ENCODE data around the gene TTC21B.

DNA sequence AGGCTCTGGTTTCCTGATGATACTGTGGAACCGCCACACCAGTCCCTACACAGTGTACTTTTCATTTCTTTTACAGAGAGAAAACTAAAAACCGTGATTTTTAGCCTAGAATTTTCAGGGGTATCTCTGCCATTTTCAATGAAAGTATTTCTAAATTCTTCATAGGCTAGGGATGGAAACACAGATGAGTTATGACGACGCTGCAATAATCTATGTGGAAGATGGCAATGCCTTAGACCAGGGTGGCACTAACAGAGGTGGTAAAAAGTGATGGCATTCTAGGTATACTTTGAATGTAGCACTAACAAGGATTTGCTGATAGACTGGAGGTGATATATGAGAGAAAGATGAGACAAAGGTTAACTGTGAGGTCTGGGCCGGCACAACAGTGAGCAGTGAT lies 56.5 kb downstream of the TTC21B start:
- TF ChIP-seq, protein P1, sequence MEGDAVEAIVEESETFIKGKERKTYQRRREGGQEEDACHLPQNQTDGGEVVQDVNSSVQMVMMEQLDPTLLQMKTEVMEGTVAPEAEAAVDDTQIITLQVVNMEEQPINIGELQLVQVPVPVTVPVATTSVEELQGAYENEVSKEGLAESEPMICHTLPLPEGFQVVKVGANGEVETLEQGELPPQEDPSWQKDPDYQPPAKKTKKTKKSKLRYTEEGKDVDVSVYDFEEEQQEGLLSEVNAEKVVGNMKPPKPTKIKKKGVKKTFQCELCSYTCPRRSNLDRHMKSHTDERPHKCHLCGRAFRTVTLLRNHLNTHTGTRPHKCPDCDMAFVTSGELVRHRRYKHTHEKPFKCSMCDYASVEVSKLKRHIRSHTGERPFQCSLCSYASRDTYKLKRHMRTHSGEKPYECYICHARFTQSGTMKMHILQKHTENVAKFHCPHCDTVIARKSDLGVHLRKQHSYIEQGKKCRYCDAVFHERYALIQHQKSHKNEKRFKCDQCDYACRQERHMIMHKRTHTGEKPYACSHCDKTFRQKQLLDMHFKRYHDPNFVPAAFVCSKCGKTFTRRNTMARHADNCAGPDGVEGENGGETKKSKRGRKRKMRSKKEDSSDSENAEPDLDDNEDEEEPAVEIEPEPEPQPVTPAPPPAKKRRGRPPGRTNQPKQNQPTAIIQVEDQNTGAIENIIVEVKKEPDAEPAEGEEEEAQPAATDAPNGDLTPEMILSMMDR (conservative IDR thresholded peaks at IDR 0.05; ENCODE audit: low read length) = no peak
- TF ChIP-seq EZH2phosphoT487 (IDR thresholded peaks at IDR 0.05; ENCODE audit: borderline replicate concordance, low read depth, low read length) = no peak

Measured in OCI-LY7 (cell line).